Spleen (tissue), 11 donors: ENCODE results near the gene ZMYND19. TPM values are rescaled to one million over a fixed set of nuclear protein-coding genes. Genes with fewer than 3 reads are reported as not detected.
A peak's percentile ranks its signal among the peaks of the same experiment; 100 is the strongest.

Source experiments
- DNase-seq: peaks from one replicate; pipeline ENCODE4 v3.0.0-alpha.2; 2020
- H3K27ac ChIP-seq, 8 donors: fragments of 200-600 bp; sonication (generic) in 7 of 8; 1 replicate in 4 of 8; 2 replicates in 4 of 8; pipeline versions ENCODE4 v1.5.0 to v1.8.0; 2016 to 2021; ENCODE audit warnings: inconsistent platforms in 4 of 8, mild to moderate bottlenecking in 4 of 8, moderate library complexity in 1 of 8
- H3K27me3 ChIP-seq, 7 donors: fragments of 200-600 bp; sonication (generic) in 6 of 7; replicated peaks in 1 of 7; 1 replicate in 4 of 7; 2 replicates in 3 of 7; pipeline versions ENCODE4 v1.5.0 to v1.8.0; 2016 to 2021; ENCODE audit warnings: inconsistent platforms in 3 of 7, mild to moderate bottlenecking in 1 of 7
- H3K36me3 ChIP-seq, 6 donors: fragments of 200-600 bp; sonication (generic) in 5 of 6; 1 replicate in 4 of 6; 2 replicates in 2 of 6; pipeline versions ENCODE4 v1.5.0 to v1.8.0; 2016 to 2021; ENCODE audit warnings: inconsistent platforms in 2 of 6
- H3K4me1 ChIP-seq, 6 donors: fragments of 200-600 bp; sonication (generic) in 5 of 6; 1 replicate in 3 of 6; 2 replicates in 3 of 6; pipeline versions ENCODE4 v1.5.0 to v1.8.0; 2016 to 2021; ENCODE audit warnings: inconsistent platforms in 3 of 6
- H3K4me3 ChIP-seq, 8 donors: fragments of 200-600 bp; sonication (generic) in 7 of 8; 1 replicate in 4 of 8; 2 replicates in 4 of 8; pipeline versions ENCODE4 v1.5.0 to v1.8.0; 2016 to 2021; ENCODE audit warnings: inconsistent platforms in 4 of 8, mild to moderate bottlenecking in 4 of 8, moderate library complexity in 2 of 8
- H3K9me3 ChIP-seq, 8 donors: fragments of 200-600 bp; sonication (generic) in 7 of 8; 1 replicate in 4 of 8; 2 replicates in 4 of 8; pipeline versions ENCODE4 v1.5.0 to v1.8.0; 2016 to 2021; ENCODE audit warnings: inconsistent platforms in 4 of 8
- POLR2A ChIP-seq, 3 donors: fragments of 450-650 bp; IDR thresholded peaks; one replicate each; pipeline ENCODE4 v1.5.1; 2017; ENCODE audit warnings: antibody characterized with exemption in 3 of 3, mild to moderate bottlenecking in 1 of 3
- POLR2AphosphoS5 ChIP-seq, 3 donors: sonication (generic); formaldehyde crosslinking; IDR thresholded peaks; one replicate each; pipeline ENCODE4 v1.5.1; 2017; ENCODE audit warnings: antibody characterized with exemption in 3 of 3
- WGBS, 5 donors: extraction: QIAGEN DNeasy Blood & Tissue Kit in 3 of 5; methylation state at CpG; one replicate each; pipeline versions ENCODE4 v1.1.5 to v1.1.7; 2013 to 2018; 5-methylcytosine and 5-hydroxymethylcytosine counted together
- intact Hi-C: fragments of 100-400 bp; cut with DNase I; formaldehyde crosslinking; loops from one replicate; pipeline ENCODE4 v1.15.0; 2023; ENCODE audit warnings: low total_unique reads
- polyA plus RNA-seq, 3 donors: library from polyadenylated mRNA; stranded (reverse); fragments of 200-250 nt; gene quantifications; one replicate each; pipeline ENCODE4 v1.2.1, GENCODE V29; 2013
- total RNA-seq, 7 donors: library from RNA; depleted of rRNA in 3 of 7; stranded (reverse); fragments of >200 nt in 3 of 7; fragmentation: NEBNext Ultra II Directional in 4 of 7; extraction: Animal tissue kit (Norgen Biotek cat#: 25700) in 4 of 7; gene quantifications; one replicate each; pipeline versions ENCODE4 v1.1.0 to v1.2.1, GENCODE V29; 2016 to 2021
- TF ChIP-seq, protein P1 (sequence below), 11 experiments: fragments of 200-600 bp in 7 of 11; fragments of 450-650 bp in 4 of 11; sonication (generic) in 4 of 11; IDR thresholded peaks in 8 of 11; conservative IDR thresholded peaks in 3 of 11; 1 replicate in 7 of 11; 2 replicates in 4 of 11; pipeline versions ENCODE4 v1.4.0 to v1.8.0; 2016 to 2021; ENCODE audit warnings: antibody characterized with exemption in 11 of 11, inconsistent platforms in 4 of 11, mild to moderate bottlenecking in 1 of 11
- donor health status: healthy with polysubstance abuse.
- donor health status: DM: no; HTN: no; CAD: no; lungs with moderate emphysema.
- donor health status: DM: no; HTN: no; CAD: no.
- donor health status: Bipolar disorder and iron deficiency.
- donor health status: healthy.
- donor health status: DM: no; HTN: no; CAD: no.
- donor health status: DM: yes; HTN: yes; CAD: no.

Gene ZMYND19
- total and polyA plus RNA-seq, 10 donors, result 12.7 to 24.1 (median 16.3) TPM

DNA sequence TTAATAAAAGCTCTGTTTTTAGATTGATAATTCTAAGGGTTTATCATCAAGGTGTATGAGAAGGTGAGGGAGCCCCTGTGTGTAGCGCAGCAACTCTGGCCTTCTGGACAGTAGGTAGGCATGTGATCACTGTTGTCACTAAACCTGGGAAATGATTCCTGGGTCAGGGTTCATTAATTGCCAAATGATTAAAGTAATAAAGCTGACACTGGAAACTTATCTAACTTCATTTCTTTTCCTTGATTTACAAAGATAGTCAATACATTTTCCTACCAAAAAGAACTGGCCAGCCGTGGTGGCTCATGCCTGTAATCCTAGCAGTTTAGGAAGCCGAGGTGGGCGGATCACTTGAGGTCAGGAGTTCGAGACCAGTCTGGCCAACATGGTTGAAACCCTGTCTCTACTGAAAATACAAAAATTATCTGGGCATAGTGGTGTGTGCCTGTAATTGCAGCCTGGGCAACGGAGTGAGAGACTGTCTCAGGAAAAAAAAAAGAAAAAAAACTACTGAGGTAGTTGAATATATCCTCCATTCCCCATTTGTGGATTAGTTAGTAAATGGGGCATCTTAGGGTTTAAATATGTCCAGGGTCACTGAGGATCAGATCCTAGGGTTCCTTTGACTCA lies 30.9 kb upstream of the ZMYND19 start:
- Histone ChIP-seq H3K4me3 (peak overlapping the region in 1 of 8 donors; percentile 98), H3K27ac (peak overlapping the region in 3 of 8 donors; percentile 0 to 94 (median 27)), H3K36me3 (peaks cover 0 to 24% (median 0%) of the 10 kb centered on the region in 6 donors), H3K4me1 (peaks cover 29 to 92% (median 73%) of the 10 kb centered on the region in 6 donors), H3K9me3 (no peaks in the 10 kb centered on the region), H3K27me3 (no peaks in the 10 kb centered on the region)
- TF ChIP-seq, protein P1, sequence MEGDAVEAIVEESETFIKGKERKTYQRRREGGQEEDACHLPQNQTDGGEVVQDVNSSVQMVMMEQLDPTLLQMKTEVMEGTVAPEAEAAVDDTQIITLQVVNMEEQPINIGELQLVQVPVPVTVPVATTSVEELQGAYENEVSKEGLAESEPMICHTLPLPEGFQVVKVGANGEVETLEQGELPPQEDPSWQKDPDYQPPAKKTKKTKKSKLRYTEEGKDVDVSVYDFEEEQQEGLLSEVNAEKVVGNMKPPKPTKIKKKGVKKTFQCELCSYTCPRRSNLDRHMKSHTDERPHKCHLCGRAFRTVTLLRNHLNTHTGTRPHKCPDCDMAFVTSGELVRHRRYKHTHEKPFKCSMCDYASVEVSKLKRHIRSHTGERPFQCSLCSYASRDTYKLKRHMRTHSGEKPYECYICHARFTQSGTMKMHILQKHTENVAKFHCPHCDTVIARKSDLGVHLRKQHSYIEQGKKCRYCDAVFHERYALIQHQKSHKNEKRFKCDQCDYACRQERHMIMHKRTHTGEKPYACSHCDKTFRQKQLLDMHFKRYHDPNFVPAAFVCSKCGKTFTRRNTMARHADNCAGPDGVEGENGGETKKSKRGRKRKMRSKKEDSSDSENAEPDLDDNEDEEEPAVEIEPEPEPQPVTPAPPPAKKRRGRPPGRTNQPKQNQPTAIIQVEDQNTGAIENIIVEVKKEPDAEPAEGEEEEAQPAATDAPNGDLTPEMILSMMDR (IDR thresholded peaks at IDR 0.05 in 8 of 11, conservative IDR thresholded peaks at IDR 0.05 in 3 of 11), result peak in 9 of 11 experiments; percentile 23 to 53 (median 35)
- TF ChIP-seq POLR2A (IDR thresholded peaks at IDR 0.05), result no peak
- no peak for TF ChIP-seq POLR2AphosphoS5 (IDR thresholded peaks at IDR 0.05)
- DNase-seq, result peak; percentile 43
- intact Hi-C loops, result no loop called here
- WGBS, 5 donors, result 49 to 64% (median 54%) methylated on average over 6 of the region's 6 CpGs

DNA sequence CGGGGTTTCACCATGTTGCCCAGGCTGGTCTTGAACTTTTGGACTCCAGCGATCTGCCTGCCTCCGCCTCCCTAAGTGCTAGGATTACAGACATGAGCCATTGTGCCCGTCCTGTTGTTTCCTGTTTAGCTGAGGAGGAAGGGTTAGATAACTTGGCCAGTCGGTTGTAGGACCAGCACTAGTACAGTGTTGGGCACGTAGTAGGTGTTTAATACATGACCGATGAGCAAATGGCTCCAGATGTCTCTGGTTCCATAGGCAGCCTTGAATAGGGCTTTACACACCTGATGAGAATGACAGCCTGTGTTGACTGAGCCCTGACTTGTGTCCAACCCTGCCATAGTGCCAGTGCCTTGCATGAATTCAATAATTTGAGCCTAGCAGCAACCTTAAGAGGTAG lies 30.3 kb upstream of the ZMYND19 start:
- TF ChIP-seq POLR2A (IDR thresholded peaks at IDR 0.05) (no peak), POLR2AphosphoS5 (IDR thresholded peaks at IDR 0.05) (no peak)
- TF ChIP-seq, protein P1 (IDR thresholded peaks at IDR 0.05 in 8 of 11, conservative IDR thresholded peaks at IDR 0.05 in 3 of 11), result no peak
- H3K9me3 ChIP-seq, result no peaks in the 10 kb centered on the region
- 60 to 77% (median 64%) methylated on average over 7 of the region's 7 CpGs for WGBS, 5 donors
- H3K4me1 ChIP-seq, result peaks cover 29 to 87% (median 68%) of the 10 kb centered on the region in 6 donors
- H3K27me3 ChIP-seq, result no peaks in the 10 kb centered on the region
- H3K36me3 ChIP-seq, result peaks cover 0 to 30% (median 3%) of the 10 kb centered on the region in 6 donors
- peak overlapping the region in 6 of 8 donors; percentile 56 to 94 (median 90) for H3K27ac ChIP-seq
- intact Hi-C loops, result no loop called here
- DNase-seq, result peak; percentile 48
- peak overlapping the region in 4 of 8 donors; percentile 66 to 98 (median 82) for H3K4me3 ChIP-seq

DNA sequence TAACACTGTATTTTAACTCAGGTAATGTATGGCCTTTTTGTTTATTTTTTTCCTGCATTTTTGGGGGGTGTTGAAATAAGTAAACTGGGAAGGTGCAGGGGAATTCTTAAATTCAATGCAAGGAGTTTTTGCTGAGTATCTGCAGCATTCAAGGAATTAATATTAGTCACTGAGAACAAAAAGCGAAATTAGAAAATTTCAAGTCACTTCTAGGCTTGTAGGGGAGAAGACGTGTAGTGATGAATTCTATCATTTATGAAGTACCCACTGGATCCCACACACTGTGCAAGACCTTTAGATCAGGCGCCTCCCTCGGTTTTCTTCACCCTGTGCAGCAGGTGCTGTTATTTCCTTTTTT lies 29.7 kb upstream of the ZMYND19 start:
- H3K9me3 ChIP-seq, result no peaks in the 10 kb centered on the region
- TF ChIP-seq POLR2A (IDR thresholded peaks at IDR 0.05), result no peak
- no peak for TF ChIP-seq POLR2AphosphoS5 (IDR thresholded peaks at IDR 0.05)
- TF ChIP-seq, protein P1 (IDR thresholded peaks at IDR 0.05 in 8 of 11, conservative IDR thresholded peaks at IDR 0.05 in 3 of 11), result no peak
- H3K4me1 ChIP-seq, result peaks cover 29 to 81% (median 62%) of the 10 kb centered on the region in 6 donors
- no peaks in the 10 kb centered on the region for H3K27me3 ChIP-seq
- 43 to 56% (median 47%) methylated on average over 4 of the region's 4 CpGs for WGBS, 5 donors
- intact Hi-C loops, result no loop called here
- peak overlapping the region; percentile 66 to 98 (median 78) for H3K4me3 ChIP-seq
- peaks cover 0 to 36% (median 9%) of the 10 kb centered on the region in 6 donors for H3K36me3 ChIP-seq
- H3K27ac ChIP-seq, result peak overlapping the region in 7 of 8 donors; percentile 80 to 94 (median 89)
- DNase-seq, result no peak

DNA sequence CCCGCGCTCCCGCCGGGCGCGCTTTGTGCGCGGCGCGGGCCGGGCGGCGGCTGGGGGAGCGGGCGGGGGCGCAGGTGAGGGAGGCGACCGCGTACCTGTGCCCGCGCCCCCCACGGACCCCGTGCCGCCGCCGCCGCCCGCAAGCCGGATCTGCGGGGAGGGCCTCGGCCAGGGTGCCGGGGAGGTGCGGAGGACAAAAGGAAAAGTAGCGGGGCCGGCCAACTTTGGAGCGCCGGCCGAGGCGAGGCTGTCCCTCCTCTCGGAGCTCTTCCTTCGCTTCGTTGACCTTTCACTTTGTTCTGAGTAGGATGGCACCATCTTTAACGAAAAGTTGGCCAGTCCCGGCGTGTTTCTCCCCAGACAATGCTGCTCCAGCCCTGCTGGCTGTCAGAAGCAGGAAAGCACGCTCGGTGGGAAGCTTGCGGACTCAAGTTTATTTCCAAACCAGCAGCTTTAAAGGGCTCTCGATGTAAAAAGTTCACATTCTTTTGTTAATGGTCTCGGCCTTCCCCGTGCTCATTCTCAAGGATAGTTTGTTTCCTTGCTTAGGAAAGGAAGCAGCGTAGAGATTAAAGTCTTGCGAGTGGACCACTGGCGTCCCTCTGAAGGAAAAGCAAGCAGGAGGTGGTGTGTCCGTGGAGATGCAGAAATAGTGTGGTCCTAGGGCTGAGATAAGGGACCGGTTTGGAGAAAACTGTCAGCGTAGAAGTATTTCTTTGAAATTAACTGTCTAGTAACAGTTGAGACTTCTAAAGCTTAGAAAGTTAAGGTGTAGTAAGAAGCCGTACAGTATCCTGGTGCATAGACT lies 29.1 kb upstream of the ZMYND19 start:
- peak in 2 of 3 donors; percentile 12 to 23 for TF ChIP-seq POLR2AphosphoS5 (IDR thresholded peaks at IDR 0.05)
- TF ChIP-seq, protein P1 (IDR thresholded peaks at IDR 0.05 in 8 of 11, conservative IDR thresholded peaks at IDR 0.05 in 3 of 11), result no peak
- H3K4me1 ChIP-seq, result peaks cover 29 to 76% (median 59%) of the 10 kb centered on the region in 6 donors
- H3K36me3 ChIP-seq, result peaks cover 0 to 42% (median 15%) of the 10 kb centered on the region in 6 donors
- H3K27me3 ChIP-seq, result no peaks in the 10 kb centered on the region
- DNase-seq, result peak; percentile 91
- H3K4me3 ChIP-seq, result peak overlapping the region; percentile 66 to 98 (median 78)
- H3K9me3 ChIP-seq, result no peaks in the 10 kb centered on the region
- 0 to 1% (median 1%) methylated on average over 33 to 58 of the region's 58 CpGs for WGBS, 5 donors
- intact Hi-C loops, result no loop called here
- peak overlapping the region; percentile 63 to 94 (median 88) for H3K27ac ChIP-seq
